ENCODE results near the gene ACP6.

DNA sequence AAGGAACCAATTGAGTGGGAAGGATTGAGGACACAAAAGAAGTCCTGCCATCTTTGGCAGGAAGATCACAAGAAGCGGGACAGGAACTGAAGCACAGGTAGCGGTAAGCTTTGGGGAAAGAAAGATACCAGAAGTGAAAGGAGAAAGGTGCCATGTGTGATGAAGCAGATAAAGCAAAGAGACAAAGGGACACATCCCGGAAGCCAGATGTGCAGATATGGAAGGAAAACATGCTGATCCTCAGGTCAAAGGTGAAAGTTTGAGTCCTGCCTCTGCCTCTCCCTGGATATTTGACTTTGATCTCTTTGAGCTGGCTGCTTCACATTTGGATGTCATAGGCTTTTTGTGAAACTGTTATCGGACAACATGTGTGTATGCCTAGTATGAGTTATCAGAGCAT is 34.0 kb downstream of the ACP6 start:
- TF ChIP-seq, protein P1, sequence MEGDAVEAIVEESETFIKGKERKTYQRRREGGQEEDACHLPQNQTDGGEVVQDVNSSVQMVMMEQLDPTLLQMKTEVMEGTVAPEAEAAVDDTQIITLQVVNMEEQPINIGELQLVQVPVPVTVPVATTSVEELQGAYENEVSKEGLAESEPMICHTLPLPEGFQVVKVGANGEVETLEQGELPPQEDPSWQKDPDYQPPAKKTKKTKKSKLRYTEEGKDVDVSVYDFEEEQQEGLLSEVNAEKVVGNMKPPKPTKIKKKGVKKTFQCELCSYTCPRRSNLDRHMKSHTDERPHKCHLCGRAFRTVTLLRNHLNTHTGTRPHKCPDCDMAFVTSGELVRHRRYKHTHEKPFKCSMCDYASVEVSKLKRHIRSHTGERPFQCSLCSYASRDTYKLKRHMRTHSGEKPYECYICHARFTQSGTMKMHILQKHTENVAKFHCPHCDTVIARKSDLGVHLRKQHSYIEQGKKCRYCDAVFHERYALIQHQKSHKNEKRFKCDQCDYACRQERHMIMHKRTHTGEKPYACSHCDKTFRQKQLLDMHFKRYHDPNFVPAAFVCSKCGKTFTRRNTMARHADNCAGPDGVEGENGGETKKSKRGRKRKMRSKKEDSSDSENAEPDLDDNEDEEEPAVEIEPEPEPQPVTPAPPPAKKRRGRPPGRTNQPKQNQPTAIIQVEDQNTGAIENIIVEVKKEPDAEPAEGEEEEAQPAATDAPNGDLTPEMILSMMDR (conservative IDR thresholded peaks at IDR 0.05; ENCODE audit: low read depth, low read length): no peak
- TF ChIP-seq EZH2 (IDR thresholded peaks at IDR 0.05; ENCODE audit: borderline replicate concordance, low read depth, low read length, poor library complexity, severe bottlenecking): no peak
